AG09309 (cell line): ENCODE data around the gene TTC28.

Experiments used
- DNase-seq: peaks from one replicate; pipeline ENCODE4 v3.0.0-alpha.2; 2010; ENCODE audit warnings: low read depth
- H3K4me3 ChIP-seq: 2 replicates; pipeline ENCODE4 v1.5.1; 2011; ENCODE audit warnings: mild to moderate bottlenecking, low read depth, low read length, moderate library complexity; ENCODE audit not compliant: control insufficient read depth
- TF ChIP-seq, protein P1 (sequence below): IDR thresholded peaks from 2 replicates; pipeline ENCODE4 v1.5.1; 2011; ENCODE audit warnings: mild to moderate bottlenecking, low read depth, low read length, inconsistent platforms; ENCODE audit not compliant: insufficient read depth, control insufficient read depth; ENCODE audit errors: missing control alignments

The TTC28 gene

GRCh38 chr22:27952779-27953178 lies 726.9 kb downstream of the TTC28 start:
- no peak for DNase-seq
- no peak overlapping the region for H3K4me3 ChIP-seq

GRCh38 chr22:27952091-27952490 lies 727.5 kb downstream of the TTC28 start:
- no peak for DNase-seq
- TF ChIP-seq, protein P1, sequence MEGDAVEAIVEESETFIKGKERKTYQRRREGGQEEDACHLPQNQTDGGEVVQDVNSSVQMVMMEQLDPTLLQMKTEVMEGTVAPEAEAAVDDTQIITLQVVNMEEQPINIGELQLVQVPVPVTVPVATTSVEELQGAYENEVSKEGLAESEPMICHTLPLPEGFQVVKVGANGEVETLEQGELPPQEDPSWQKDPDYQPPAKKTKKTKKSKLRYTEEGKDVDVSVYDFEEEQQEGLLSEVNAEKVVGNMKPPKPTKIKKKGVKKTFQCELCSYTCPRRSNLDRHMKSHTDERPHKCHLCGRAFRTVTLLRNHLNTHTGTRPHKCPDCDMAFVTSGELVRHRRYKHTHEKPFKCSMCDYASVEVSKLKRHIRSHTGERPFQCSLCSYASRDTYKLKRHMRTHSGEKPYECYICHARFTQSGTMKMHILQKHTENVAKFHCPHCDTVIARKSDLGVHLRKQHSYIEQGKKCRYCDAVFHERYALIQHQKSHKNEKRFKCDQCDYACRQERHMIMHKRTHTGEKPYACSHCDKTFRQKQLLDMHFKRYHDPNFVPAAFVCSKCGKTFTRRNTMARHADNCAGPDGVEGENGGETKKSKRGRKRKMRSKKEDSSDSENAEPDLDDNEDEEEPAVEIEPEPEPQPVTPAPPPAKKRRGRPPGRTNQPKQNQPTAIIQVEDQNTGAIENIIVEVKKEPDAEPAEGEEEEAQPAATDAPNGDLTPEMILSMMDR = no peak
- no peak overlapping the region for H3K4me3 ChIP-seq

More at GRCh38 chr22:27952779-27953178, 726.9 kb downstream of the TTC28 start:
- TF ChIP-seq, protein P1 = no peak

GRCh38 chr22:27949421-27949820 lies 730.2 kb downstream of the TTC28 start:
- TF ChIP-seq, protein P1 = no peak
- DNase-seq = no peak
- H3K4me3 ChIP-seq = no peak overlapping the region

DNA sequence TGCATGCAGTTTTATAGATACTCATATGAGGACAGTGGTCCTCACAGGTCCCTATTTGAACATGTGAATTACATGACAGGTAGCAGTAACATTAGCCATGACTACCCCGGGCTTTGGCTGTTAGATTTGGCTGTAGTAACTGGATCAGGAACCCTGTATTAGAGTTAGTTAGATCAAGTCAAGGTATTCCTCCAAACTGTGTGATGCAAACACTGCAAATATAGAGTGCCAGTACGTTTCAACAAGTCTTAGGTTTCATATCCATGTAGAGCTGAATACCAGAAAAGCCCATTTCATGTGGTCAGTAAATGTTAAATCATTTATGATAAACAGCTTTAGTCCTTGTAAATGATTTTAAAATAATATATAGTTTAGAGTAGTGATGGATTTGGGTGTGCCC lies 731.1 kb downstream of the TTC28 start:
- no peak for DNase-seq
- no peak overlapping the region for H3K4me3 ChIP-seq
- TF ChIP-seq, protein P1 = no peak

DNA sequence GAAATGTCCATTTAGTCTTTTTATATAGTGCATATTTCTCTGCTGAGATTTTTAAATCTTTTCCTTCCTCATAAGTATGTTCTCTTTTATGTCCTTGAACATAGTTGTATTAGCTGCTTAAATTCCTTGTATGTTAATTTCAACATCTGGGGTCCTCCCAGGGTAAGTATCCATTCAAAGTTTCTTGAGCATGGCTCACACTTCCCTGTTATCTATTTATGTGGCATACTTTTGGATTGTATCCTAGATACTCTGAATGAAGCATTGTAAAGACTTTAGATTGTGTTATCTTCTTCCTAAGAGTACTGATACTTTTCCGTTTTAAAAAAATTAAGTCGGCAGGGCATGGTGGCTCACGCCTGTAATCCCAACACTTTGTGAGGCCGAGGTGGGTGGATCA lies 732.2 kb downstream of the TTC28 start:
- no peak for DNase-seq
- TF ChIP-seq, protein P1 = no peak

GRCh38 chr22:27941143-27941542 lies 738.5 kb downstream of the TTC28 start:
- no peak overlapping the region for H3K4me3 ChIP-seq
- no peak for DNase-seq
- TF ChIP-seq, protein P1 = no peak

More for the DNA sequence above, 732.2 kb downstream of the TTC28 start:
- H3K4me3 ChIP-seq = no peak overlapping the region

DNA sequence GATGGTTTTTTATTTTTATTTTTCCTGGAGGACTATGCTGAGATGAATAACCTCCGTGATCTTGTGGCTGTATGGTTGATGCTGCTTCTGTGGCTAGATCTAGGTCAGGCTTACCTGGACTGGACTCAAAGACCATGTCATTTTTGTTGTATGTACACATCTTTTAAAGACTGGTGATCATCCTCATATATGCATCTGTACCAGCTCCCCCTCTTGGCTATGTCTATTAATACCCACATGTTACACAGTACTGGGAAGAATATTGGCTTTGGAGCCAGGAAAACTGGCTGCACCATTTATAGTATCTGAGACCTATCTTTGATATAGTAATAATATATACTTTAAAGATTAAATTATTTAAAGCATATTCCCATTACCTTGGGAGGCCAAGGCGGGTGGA lies 742.2 kb downstream of the TTC28 start:
- no peak for DNase-seq
- no peak overlapping the region for H3K4me3 ChIP-seq
- TF ChIP-seq, protein P1 = peak; percentile 8
